HCT116 (cell line): ENCODE measurements around the gene ASCL5. TPM values are rescaled to one million over a fixed set of nuclear protein-coding genes. Genes with fewer than 3 reads are reported as not detected.

Experiments used
- ATAC-seq: fragments of 200-7000 bp; cut with Tn5 transposase; 2 replicates; pipeline ENCODE4 v1.9.1; 2020; ENCODE audit warnings: mild to moderate bottlenecking, moderate library complexity
- BruUV-seq: library from RNA; stranded (reverse); fragments of 400-500 nt; replicated peaks from 2 replicates; lab custom pipeline; 2021; lab: Mats Ljungman, UMichigan
- CTCF ChIA-PET: fragments of 300-600 bp; sonication (Branson Sonifier 250); formaldehyde crosslinking; loops from one replicate; lab custom pipeline; 2021; ENCODE audit warnings: antibody characterized with exemption; lab: Charles Lee
- POLR2A ChIA-PET: fragments of 300-600, 350-600 bp; sonication (Branson Sonifier 250); formaldehyde crosslinking; loops from one replicate; lab custom pipeline; 2021; ENCODE audit warnings: antibody characterized with exemption; lab: Charles Lee
- RAD21 ChIA-PET, 2 experiments: fragments of 300-600 bp; sonication (Branson Sonifier 250); formaldehyde crosslinking; loops; one replicate each; lab custom pipeline; 2023; ENCODE audit warnings: low total read pairs in 2 of 2; ENCODE audit not compliant: uncharacterized antibody in 2 of 2, unreplicated experiment in 2 of 2, low non-redundant PET in 1 of 2; lab: Charles Lee
- DNase-seq: peaks from one replicate; pipeline ENCODE4 v3.0.0-alpha.2; 2010; ENCODE audit warnings: low read depth, low spot score
- H2AFZ ChIP-seq: fragments of 200-600 bp; shearing (Covaris generic), sonication (generic); 2 replicates; pipeline ENCODE4 v1.6.1; 2017; ENCODE audit warnings: low read depth, mixed run types, mixed read lengths, antibody characterized with exemption, low read length; ENCODE audit not compliant: poor library complexity, severe bottlenecking
- H3K27ac ChIP-seq: 2 replicates; pipeline ENCODE4 v1.5.1; 2012; ENCODE audit warnings: low read depth, low read length
- H3K27me3 ChIP-seq: fragments of 200-600 bp; sonication (generic); 2 replicates; pipeline ENCODE4 v1.6.1; 2016; ENCODE audit warnings: mixed run types, low read length, mixed read lengths; ENCODE audit not compliant: insufficient read depth
- H3K36me3 ChIP-seq, 2 experiments: fragments of 200-500 bp in 1 of 2; fragments of 200-600 bp in 1 of 2; sonication (Bioruptor generic) in 1 of 2; sonication (generic) in 1 of 2; 2 replicates each; pipeline versions ENCODE4 v1.5.1 to v1.6.1; 2014 to 2016; ENCODE audit warnings: low read length in 2 of 2, inconsistent platforms in 1 of 2, mixed read lengths in 1 of 2, mixed run types in 1 of 2; ENCODE audit not compliant: insufficient read depth in 2 of 2, control insufficient read depth in 1 of 2
- H3K4me1 ChIP-seq, 2 experiments: fragments of 200-600 bp in 1 of 2; sonication (generic) in 1 of 2; 2 replicates each; pipeline versions ENCODE4 v1.5.1 to v1.6.1; 2012 to 2017; ENCODE audit warnings: low read length in 2 of 2, inconsistent platforms in 1 of 2, mild to moderate bottlenecking in 1 of 2, mixed read lengths in 1 of 2, mixed run types in 1 of 2, moderate library complexity in 1 of 2; ENCODE audit not compliant: insufficient read depth in 2 of 2, control insufficient read depth in 1 of 2
- H3K4me2 ChIP-seq: fragments of 200-600 bp; sonication (generic); 2 replicates; pipeline ENCODE4 v1.6.1; 2017; ENCODE audit warnings: mixed run types, low read length, mixed read lengths
- H3K4me3 ChIP-seq, 2 experiments: fragments of 200-600 bp in 1 of 2; sonication (generic) in 1 of 2; replicated peaks in 1 of 2; 2 replicates each; pipeline ENCODE4 v1.5.1; 2011 to 2016; ENCODE audit warnings: low read length in 2 of 2, control low read depth in 1 of 2, low read depth in 1 of 2, mild to moderate bottlenecking in 1 of 2, mixed read lengths in 1 of 2, mixed run types in 1 of 2
- H3K79me2 ChIP-seq: fragments of 200-600 bp; sonication (generic); 2 replicates; pipeline ENCODE4 v1.6.1; 2017; ENCODE audit warnings: mild to moderate bottlenecking, mixed run types, low read length, moderate library complexity, mixed read lengths; ENCODE audit not compliant: insufficient read depth
- H3K9ac ChIP-seq: fragments of 200-600 bp; sonication (generic); 2 replicates; pipeline ENCODE4 v1.6.1; 2016; ENCODE audit warnings: low read length, mixed read lengths
- H3K9me2 ChIP-seq: fragments of 200-600 bp; sonication (generic), shearing (Covaris generic); 2 replicates; pipeline ENCODE4 v1.6.1; 2017; ENCODE audit warnings: mixed run types, mild to moderate bottlenecking, moderate library complexity; ENCODE audit not compliant: insufficient read depth
- H3K9me3 ChIP-seq, 2 experiments: fragments of 200-500 bp in 1 of 2; fragments of 200-600 bp in 1 of 2; sonication (Bioruptor generic) in 1 of 2; sonication (generic) in 1 of 2; 2 replicates each; pipeline ENCODE4 v1.6.1; 2014 to 2017; ENCODE audit warnings: low read length in 2 of 2, mixed read lengths in 2 of 2, inconsistent platforms in 1 of 2, low read depth in 1 of 2, mild to moderate bottlenecking in 1 of 2, mixed run types in 1 of 2, moderate library complexity in 1 of 2; ENCODE audit not compliant: control insufficient read depth in 1 of 2, insufficient read depth in 1 of 2
- H4K20me1 ChIP-seq: fragments of 200-600 bp; sonication (generic), shearing (Covaris generic); 2 replicates; pipeline ENCODE4 v1.6.1; 2017; ENCODE audit warnings: mixed run types, mild to moderate bottlenecking, moderate library complexity; ENCODE audit not compliant: insufficient read depth
- ATF3 ChIP-seq: IDR thresholded peaks from 2 replicates; pipeline ENCODE4 v1.6.1; 2012
- CEBPB ChIP-seq: IDR thresholded peaks from 2 replicates; pipeline ENCODE4 v1.6.1; 2012; ENCODE audit warnings: low read depth
- CTCF ChIP-seq, 3 experiments: fragments of 200-600 bp in 1 of 3; sonication (generic) in 1 of 3; IDR thresholded peaks in 2 of 3; conservative IDR thresholded peaks in 1 of 3; 2 replicates each; pipeline ENCODE4 v1.5.1; 2012 to 2017; ENCODE audit warnings: low read depth in 2 of 3, low read length in 2 of 3, antibody characterized with exemption in 1 of 3, borderline replicate concordance in 1 of 3, control low read depth in 1 of 3, mild to moderate bottlenecking in 1 of 3, mixed read lengths in 1 of 3, mixed run types in 1 of 3, moderate library complexity in 1 of 3; ENCODE audit not compliant: insufficient read depth in 1 of 3
- ELF1 ChIP-seq: IDR thresholded peaks from 2 replicates; pipeline ENCODE4 v1.6.1; 2012; ENCODE audit warnings: low read depth, borderline replicate concordance
- EZH2 ChIP-seq: fragments of 200-600 bp; sonication (generic); IDR thresholded peaks from 2 replicates; pipeline ENCODE4 v1.6.1; 2017; ENCODE audit warnings: antibody characterized with exemption, mixed run types
- EZH2phosphoT487 ChIP-seq: fragments of 200-600 bp; IDR thresholded peaks from 2 replicates; pipeline ENCODE4 v1.6.1; 2018; ENCODE audit warnings: antibody characterized with exemption, borderline replicate concordance
- MAX ChIP-seq: IDR thresholded peaks from 2 replicates; pipeline ENCODE4 v1.6.1; 2012
- POLR2A ChIP-seq: IDR thresholded peaks from 2 replicates; pipeline ENCODE4 v1.7.0; 2011; ENCODE audit warnings: borderline replicate concordance; ENCODE audit not compliant: insufficient read depth, insufficient read length; ENCODE audit errors: extremely low read depth
- REST ChIP-seq: IDR thresholded peaks from 2 replicates; pipeline ENCODE4 v1.6.1; 2012; ENCODE audit warnings: low read depth
- SIN3A ChIP-seq: IDR thresholded peaks from 2 replicates; pipeline ENCODE4 v1.6.1; 2012; ENCODE audit warnings: low read depth
- SRF ChIP-seq: IDR thresholded peaks from 2 replicates; pipeline ENCODE4 v1.6.1; 2012; ENCODE audit warnings: low read depth
- TCF7L2 ChIP-seq: IDR thresholded peaks from 2 replicates; pipeline ENCODE4 v1.7.0; 2011; ENCODE audit warnings: borderline replicate concordance, inconsistent platforms; ENCODE audit not compliant: insufficient read depth, insufficient read length; ENCODE audit errors: extremely low read depth
- ZFX ChIP-seq: fragments of 450-650 bp; IDR thresholded peaks from 2 replicates; pipeline ENCODE4 v1.6.1; 2017
- ZNF274 ChIP-seq: fragments of 200-500 bp; sonication (Bioruptor generic); IDR thresholded peaks from 2 replicates; pipeline ENCODE4 v1.6.1; 2014; ENCODE audit warnings: mild to moderate bottlenecking, low read depth, low read length, inconsistent platforms
- intact Hi-C: fragments of 100-400 bp; cut with micrococcal nuclease; formaldehyde crosslinking; loops from 2 replicates; pipeline ENCODE4 v1.10.0; 2022
- total RNA-seq: library from RNA; stranded (reverse); gene quantifications from one replicate; pipeline ENCODE4 v1.2.1, GENCODE V29; 2021; ENCODE audit not compliant: unreplicated experiment

Gene ASCL5
- total RNA-seq, 1 experiment from 2014 or later: 0.15 TPM

GRCh38 chr1:201173736-201174135 is 46.8 kb upstream of the ASCL5 start:
- H3K4me2 ChIP-seq: no peak overlapping the region
- ChIA-PET POLR2A (no interaction called here), CTCF (no interaction called here)
- no peak overlapping the region for H3K9ac ChIP-seq
- no peak overlapping the region for H2AFZ ChIP-seq
- no TSS peak for BruUV-seq
- no peaks in the 10 kb centered on the region for H3K79me2 ChIP-seq
- ATAC-seq (no peak), DNase-seq (no peak)
- peaks cover 9 to 16% of the 10 kb centered on the region in 2 experiments for H3K4me1 ChIP-seq
- H3K27ac ChIP-seq: no peak overlapping the region
- TF ChIP-seq ATF3: no peak
- TF ChIP-seq CTCF (IDR thresholded peaks at IDR 0.05 in 2 of 3, conservative IDR thresholded peaks at IDR 0.05 in 1 of 3; ENCODE audit: borderline replicate concordance in 1 of 3, insufficient read depth in 1 of 3, low read depth in 2 of 3, low read length in 2 of 3): no peak
- no peak for TF ChIP-seq ELF1
- no peak for TF ChIP-seq SIN3A
- TF ChIP-seq CEBPB: no peak
- TF ChIP-seq ZFX: no peak
- TF ChIP-seq ZNF274: no peak
- no peak for TF ChIP-seq POLR2A
- TF ChIP-seq EZH2: no peak
- TF ChIP-seq REST: no peak
- no peak for TF ChIP-seq EZH2phosphoT487
- no peak for TF ChIP-seq MAX
- TF ChIP-seq TCF7L2: no peak
- TF ChIP-seq SRF: no peak
- TF ChIP-seq, all 23 proteins: peak for 0
- Histone ChIP-seq H3K9me2 (no peaks in the 10 kb centered on the region), H3K9me3 (no peaks in the 10 kb centered on the region), H3K4me3 (no peak overlapping the region), H4K20me1 (no peaks in the 10 kb centered on the region), H3K36me3 (no peaks in the 10 kb centered on the region), H3K27me3 (no peaks in the 10 kb centered on the region)
- RAD21 ChIA-PET: no interaction called here
- intact Hi-C loops: no loop called here
